SK-N-SH (cell line): ENCODE data around the gene CAVIN1.
"Not testable (repeated sequence)": the region's sequence is repeated elsewhere in the genome, so short reads cannot be mapped to it uniquely, and the experiment has no call there.

Experiments
- CTCF ChIP-seq: fragments of 200-600 bp; sonication (generic); IDR thresholded peaks from 2 replicates; pipeline ENCODE4 v1.6.1; 2017; ENCODE audit warnings: antibody characterized with exemption, mild to moderate bottlenecking, moderate library complexity
- EP300 ChIP-seq, 2 experiments: IDR thresholded peaks; 2 replicates each; pipeline versions ENCODE4 v1.4.0 to v1.6.1; 2012; ENCODE audit warnings: borderline replicate concordance in 1 of 2, low read depth in 1 of 2, low read length in 1 of 2
- EZH2phosphoT487 ChIP-seq: fragments of 200-600 bp; sonication (generic); IDR thresholded peaks from 2 replicates; pipeline ENCODE4 v1.6.1; 2017; ENCODE audit warnings: low read depth, mixed run types, mild to moderate bottlenecking, antibody characterized with exemption, moderate library complexity, borderline replicate concordance
- FOSL2 ChIP-seq: IDR thresholded peaks from 2 replicates; pipeline ENCODE4 v1.4.0; 2012; ENCODE audit warnings: low read depth, mild to moderate bottlenecking, moderate library complexity, borderline replicate concordance
- GABPA ChIP-seq: IDR thresholded peaks from 2 replicates; pipeline ENCODE4 v1.4.0; 2012; ENCODE audit warnings: low read depth, mild to moderate bottlenecking
- MAX ChIP-seq: IDR thresholded peaks from 2 replicates; pipeline ENCODE4 v1.4.0; 2012; ENCODE audit warnings: low read depth
- NRF1 ChIP-seq: IDR thresholded peaks from 2 replicates; pipeline ENCODE4 v1.6.1; 2012; ENCODE audit warnings: low read depth, mild to moderate bottlenecking, low read length
- POLR2AphosphoS5 ChIP-seq: IDR thresholded peaks from 2 replicates; pipeline ENCODE4 v1.6.1; 2012; ENCODE audit warnings: low read depth, low read length
- RAD21 ChIP-seq: IDR thresholded peaks from 2 replicates; pipeline ENCODE4 v1.6.1; 2012; ENCODE audit warnings: mild to moderate bottlenecking, low read length
- REST ChIP-seq: IDR thresholded peaks from 2 replicates; pipeline ENCODE4 v1.6.1; 2012; ENCODE audit warnings: mild to moderate bottlenecking, low read depth, low read length, moderate library complexity
- RFX5 ChIP-seq: IDR thresholded peaks from 2 replicates; pipeline ENCODE4 v1.6.1; 2012; ENCODE audit warnings: mild to moderate bottlenecking, improper control_type of control experiment, low read length
- TAF1 ChIP-seq: IDR thresholded peaks from 2 replicates; pipeline ENCODE4 v1.6.1; 2012; ENCODE audit warnings: low read depth, mild to moderate bottlenecking, low read length, moderate library complexity, borderline replicate concordance
- USF2 ChIP-seq: fragments of 150-350 bp; IDR thresholded peaks from 2 replicates; pipeline ENCODE4 v1.6.1; 2017; ENCODE audit warnings: antibody characterized with exemption, low read length, low read depth, borderline replicate concordance
- YY1 ChIP-seq: IDR thresholded peaks from 2 replicates; pipeline ENCODE4 v1.4.0; 2012; ENCODE audit warnings: low read depth, mild to moderate bottlenecking

GRCh38 chr17:42449838-42450237 lies 26.8 kb upstream of the CAVIN1 start:
- TF ChIP-seq TAF1; RAD21; POLR2AphosphoS5; CTCF; EZH2phosphoT487; REST; NRF1; GABPA; EP300 (IDR thresholded peaks at IDR 0.05; ENCODE audit: borderline replicate concordance in 1 of 2, low read depth in 1 of 2, low read length in 1 of 2); USF2; MAX; FOSL2; RFX5; YY1: not testable (repeated sequence)
